H9 (cell line): ENCODE measurements around the gene USB1. TPM values are rescaled to one million over a fixed set of nuclear protein-coding genes. Genes with fewer than 3 reads are reported as not detected.

Source experiments
- DNase-seq: peaks from one replicate; pipeline ENCODE4 v3.0.0-alpha.2; 2017
- H2AFZ ChIP-seq: one replicate; pipeline ENCODE4 v1.6.1; 2013; ENCODE audit warnings: mild to moderate bottlenecking, low read length, control low read depth, moderate library complexity
- H2AK5ac ChIP-seq: 2 replicates; pipeline ENCODE4 v1.6.1; 2013; ENCODE audit warnings: low read length, control low read depth, mixed read lengths; ENCODE audit not compliant: insufficient read length
- H2BK120ac ChIP-seq: one replicate; pipeline ENCODE4 v1.6.1; 2013; ENCODE audit warnings: low read depth, mild to moderate bottlenecking, low read length, control low read depth, inconsistent platforms; ENCODE audit not compliant: poor library complexity, severe bottlenecking
- H2BK12ac ChIP-seq: 2 replicates; pipeline ENCODE4 v1.6.1; 2013; ENCODE audit warnings: low read length, control low read depth, mixed read lengths, low read depth; ENCODE audit not compliant: insufficient read length
- H2BK15ac ChIP-seq: 2 replicates; pipeline ENCODE4 v1.6.1; 2013; ENCODE audit warnings: low read depth, low read length, control low read depth
- H2BK20ac ChIP-seq: one replicate; pipeline ENCODE4 v1.6.1; 2013; ENCODE audit warnings: low read depth, mild to moderate bottlenecking, low read length, control low read depth, inconsistent platforms; ENCODE audit not compliant: poor library complexity, severe bottlenecking
- H2BK5ac ChIP-seq: 2 replicates; pipeline ENCODE4 v1.6.1; 2013; ENCODE audit warnings: low read length, control low read depth, mixed read lengths; ENCODE audit not compliant: insufficient read length
- H3K14ac ChIP-seq: 2 replicates; pipeline ENCODE4 v1.6.1; 2013; ENCODE audit warnings: low read length, control low read depth; ENCODE audit not compliant: insufficient read depth
- H3K18ac ChIP-seq: 2 replicates; pipeline ENCODE4 v1.6.1; 2013; ENCODE audit warnings: low read depth, mild to moderate bottlenecking, mixed read lengths, low read length, control low read depth; ENCODE audit not compliant: insufficient read length
- H3K23ac ChIP-seq: 2 replicates; pipeline ENCODE4 v1.6.1; 2013; ENCODE audit warnings: low read length, control low read depth, mixed read lengths, low read depth; ENCODE audit not compliant: insufficient read length
- H3K23me2 ChIP-seq: 2 replicates; pipeline ENCODE4 v1.6.1; 2013; ENCODE audit warnings: low read depth, mild to moderate bottlenecking, mixed read lengths, low read length, control low read depth; ENCODE audit not compliant: insufficient read length, poor library complexity, severe bottlenecking
- H3K27ac ChIP-seq: 2 replicates; pipeline ENCODE4 v1.5.1; 2013; ENCODE audit warnings: low read length, control low read depth, mixed read lengths, low read depth; ENCODE audit not compliant: insufficient read length
- H3K27me3 ChIP-seq: 2 replicates; pipeline ENCODE4 v1.6.1; 2013; ENCODE audit warnings: low read length, control low read depth, inconsistent platforms; ENCODE audit not compliant: insufficient read depth
- H3K4ac ChIP-seq: 2 replicates; pipeline ENCODE4 v1.6.1; 2013; ENCODE audit warnings: low read depth, mild to moderate bottlenecking, control low read depth, inconsistent platforms, low read length, moderate library complexity
- H3K4me1 ChIP-seq: 2 replicates; pipeline ENCODE4 v1.6.1; 2013; ENCODE audit warnings: low read length, control low read depth, inconsistent platforms; ENCODE audit not compliant: insufficient read depth
- H3K4me2 ChIP-seq: 2 replicates; pipeline ENCODE4 v1.6.1; 2013; ENCODE audit warnings: low read length, control low read depth, mixed read lengths; ENCODE audit not compliant: insufficient read length, insufficient read depth
- H3K56ac ChIP-seq: 2 replicates; pipeline ENCODE4 v1.6.1; 2013; ENCODE audit warnings: low read depth, mild to moderate bottlenecking, mixed read lengths, low read length, control low read depth; ENCODE audit not compliant: insufficient read length
- H3K79me1 ChIP-seq: 2 replicates; pipeline ENCODE4 v1.6.1; 2013; ENCODE audit warnings: low read depth, mild to moderate bottlenecking, moderate library complexity, low read length, control low read depth, inconsistent platforms; ENCODE audit not compliant: insufficient read depth, poor library complexity, severe bottlenecking
- H3K79me2 ChIP-seq: 2 replicates; pipeline ENCODE4 v1.6.1; 2013; ENCODE audit warnings: low read length, control low read depth, inconsistent platforms; ENCODE audit not compliant: insufficient read depth
- H3K9ac ChIP-seq: 2 replicates; pipeline ENCODE4 v1.6.1; 2013; ENCODE audit warnings: low read length, control low read depth, mixed read lengths; ENCODE audit not compliant: insufficient read length; ENCODE audit errors: extremely low read depth
- H3K9me3 ChIP-seq: one replicate; pipeline ENCODE4 v1.6.1; 2013; ENCODE audit warnings: low read depth, low read length, inconsistent platforms; ENCODE audit not compliant: control insufficient read depth
- H3T11ph ChIP-seq: one replicate; pipeline ENCODE4 v1.6.1; 2013; ENCODE audit warnings: mild to moderate bottlenecking, low read length, control low read depth, inconsistent platforms
- H4K20me1 ChIP-seq: one replicate; pipeline ENCODE4 v1.6.1; 2013; ENCODE audit not compliant: control insufficient read depth, insufficient read length, insufficient read depth
- H4K5ac ChIP-seq: 2 replicates; pipeline ENCODE4 v1.6.1; 2013; ENCODE audit warnings: low read depth, mild to moderate bottlenecking, mixed read lengths, low read length, control low read depth; ENCODE audit not compliant: insufficient read length
- H4K8ac ChIP-seq: replicated peaks from 2 replicates; pipeline ENCODE4 v1.6.1; 2013; ENCODE audit warnings: low read length, control low read depth, mixed read lengths, low read depth; ENCODE audit not compliant: insufficient read length
- H4K91ac ChIP-seq: 2 replicates; pipeline ENCODE4 v1.6.1; 2013; ENCODE audit warnings: low read depth, mild to moderate bottlenecking, moderate library complexity, mixed read lengths, low read length, control low read depth; ENCODE audit not compliant: insufficient read length
- H3K27ac Mint-ChIP-seq, 3 experiments: 2 replicates in 2 of 3; 3 replicates in 1 of 3; pipeline ENCODE4 v1.8.0; 2020 to 2021; ENCODE audit warnings: mixed read lengths in 3 of 3, mild to moderate bottlenecking in 1 of 3, moderate library complexity in 1 of 3
- H3K27me3 Mint-ChIP-seq: 2 replicates; pipeline ENCODE4 v1.8.0; 2021; ENCODE audit warnings: low read depth, mild to moderate bottlenecking, moderate library complexity, mixed read lengths
- H3K36me3 Mint-ChIP-seq, 3 experiments: 2 replicates in 2 of 3; 3 replicates in 1 of 3; pipeline ENCODE4 v1.8.0; 2020 to 2021; ENCODE audit warnings: low read depth in 3 of 3, mixed read lengths in 3 of 3; ENCODE audit not compliant: insufficient read depth in 1 of 3
- H3K4me1 Mint-ChIP-seq, 2 experiments: 2 replicates each; pipeline ENCODE4 v1.8.0; 2020; ENCODE audit warnings: mixed read lengths in 2 of 2
- H3K4me3 Mint-ChIP-seq, 2 experiments: 2 replicates in 1 of 2; 3 replicates in 1 of 2; pipeline ENCODE4 v1.8.0; 2020 to 2021; ENCODE audit warnings: mild to moderate bottlenecking in 2 of 2, mixed read lengths in 2 of 2, moderate library complexity in 1 of 2
- H3K9me3 Mint-ChIP-seq, 2 experiments: 2 replicates in 1 of 2; 3 replicates in 1 of 2; pipeline ENCODE4 v1.8.0; 2020; ENCODE audit warnings: mild to moderate bottlenecking in 2 of 2, mixed read lengths in 2 of 2, moderate library complexity in 1 of 2
- WGBS: extraction: QIAGEN DNeasy Blood & Tissue Kit; methylation state at CpG from one replicate; pipeline ENCODE4 v1.1.7; 2013; ENCODE audit warnings: missing lambda C conversion rate, low lambda C conversion rate, mixed read lengths; ENCODE audit not compliant: insufficient read length; ENCODE audit errors: extremely low coverage; 5-methylcytosine and 5-hydroxymethylcytosine counted together
- total RNA-seq: library from RNA; stranded (reverse); gene quantifications from 2 replicates; pipeline ENCODE4 v1.2.1, GENCODE V29; 2021
- TF ChIP-seq, protein P1 (sequence below): fragments of 200-600 bp; sonication (generic); conservative IDR thresholded peaks from 3 replicates; pipeline ENCODE4 v1.8.0; 2021; ENCODE audit warnings: antibody characterized with exemption, mild to moderate bottlenecking

Gene USB1
- total RNA-seq, 1 experiment from 2014 or later = 65.0 TPM

DNA sequence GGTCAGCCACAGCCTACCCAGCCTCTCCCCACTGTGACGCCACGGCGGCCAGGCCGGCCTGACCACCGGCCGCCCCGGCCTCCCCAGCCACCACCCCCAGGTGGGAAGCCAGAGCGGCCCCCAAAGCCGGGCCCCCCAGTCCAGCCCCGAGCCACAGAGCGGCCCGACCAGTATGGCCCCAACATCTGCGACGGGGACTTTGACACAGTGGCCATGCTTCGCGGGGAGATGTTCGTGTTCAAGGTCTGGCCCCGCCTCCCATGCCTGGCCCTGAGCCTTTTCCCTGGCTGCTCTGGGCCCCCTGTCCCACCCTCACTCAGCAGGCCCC, 40.4 kb downstream of the USB1 start:
- Histone ChIP-seq H3K9me3 (no peaks in the 10 kb centered on the region), H2BK12ac (no peak overlapping the region), H3K4me1 (no peaks in the 10 kb centered on the region), H2BK15ac (no peak overlapping the region), H3T11ph (no peak overlapping the region), H3K23ac (no peak overlapping the region), H2BK5ac (no peak overlapping the region), H3K79me1 (no peaks in the 10 kb centered on the region), H3K27me3 (no peaks in the 10 kb centered on the region), H3K14ac (no peak overlapping the region), H2BK20ac (no peak overlapping the region), H4K20me1 (no peaks in the 10 kb centered on the region), H3K27ac (no peak overlapping the region), H3K79me2 (no peaks in the 10 kb centered on the region), H3K4me2 (no peak overlapping the region), H3K4ac (no peak overlapping the region), H2AK5ac (no peak overlapping the region), H4K91ac (no peak overlapping the region), H4K5ac (no peak overlapping the region), H2AFZ (no peak overlapping the region), H3K56ac (no peak overlapping the region), H3K18ac (no peak overlapping the region), H3K9ac (no peak overlapping the region), H4K8ac (no peak overlapping the region), H3K23me2 (no peaks in the 10 kb centered on the region), H2BK120ac (no peak overlapping the region)
- Mint-ChIP-seq H3K9me3 (no peaks in the 10 kb centered on the region; a peak in 1 of 5 replicates), H3K4me3 (no peak overlapping the region), H3K27me3 (no peaks in the 10 kb centered on the region), H3K36me3 (peaks cover 13 to 74% (median 56%) of the 10 kb centered on the region in 3 experiments), H3K27ac (no peak overlapping the region), H3K4me1 (peaks cover 0 to under 1% of the 10 kb centered on the region in 2 experiments; a peak in 1 of 4 replicates)
- TF ChIP-seq, protein P1, sequence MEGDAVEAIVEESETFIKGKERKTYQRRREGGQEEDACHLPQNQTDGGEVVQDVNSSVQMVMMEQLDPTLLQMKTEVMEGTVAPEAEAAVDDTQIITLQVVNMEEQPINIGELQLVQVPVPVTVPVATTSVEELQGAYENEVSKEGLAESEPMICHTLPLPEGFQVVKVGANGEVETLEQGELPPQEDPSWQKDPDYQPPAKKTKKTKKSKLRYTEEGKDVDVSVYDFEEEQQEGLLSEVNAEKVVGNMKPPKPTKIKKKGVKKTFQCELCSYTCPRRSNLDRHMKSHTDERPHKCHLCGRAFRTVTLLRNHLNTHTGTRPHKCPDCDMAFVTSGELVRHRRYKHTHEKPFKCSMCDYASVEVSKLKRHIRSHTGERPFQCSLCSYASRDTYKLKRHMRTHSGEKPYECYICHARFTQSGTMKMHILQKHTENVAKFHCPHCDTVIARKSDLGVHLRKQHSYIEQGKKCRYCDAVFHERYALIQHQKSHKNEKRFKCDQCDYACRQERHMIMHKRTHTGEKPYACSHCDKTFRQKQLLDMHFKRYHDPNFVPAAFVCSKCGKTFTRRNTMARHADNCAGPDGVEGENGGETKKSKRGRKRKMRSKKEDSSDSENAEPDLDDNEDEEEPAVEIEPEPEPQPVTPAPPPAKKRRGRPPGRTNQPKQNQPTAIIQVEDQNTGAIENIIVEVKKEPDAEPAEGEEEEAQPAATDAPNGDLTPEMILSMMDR = no peak
- no peak for DNase-seq
- WGBS = no CpG with 5 or more reads among the region's 18 CpGs
